ENCODE measurements around the gene SLC6A6. TPM values are rescaled to one million over a fixed set of nuclear protein-coding genes. Genes with fewer than 3 reads are reported as not detected.
"Not testable (repeated sequence)": the region's sequence is repeated elsewhere in the genome, so short reads cannot be mapped to it uniquely, and the experiment has no call there.

Gene SLC6A6
- total RNA-seq, 2 donors from 2014 or later, result 6.7 to 8.3 TPM

DNA sequence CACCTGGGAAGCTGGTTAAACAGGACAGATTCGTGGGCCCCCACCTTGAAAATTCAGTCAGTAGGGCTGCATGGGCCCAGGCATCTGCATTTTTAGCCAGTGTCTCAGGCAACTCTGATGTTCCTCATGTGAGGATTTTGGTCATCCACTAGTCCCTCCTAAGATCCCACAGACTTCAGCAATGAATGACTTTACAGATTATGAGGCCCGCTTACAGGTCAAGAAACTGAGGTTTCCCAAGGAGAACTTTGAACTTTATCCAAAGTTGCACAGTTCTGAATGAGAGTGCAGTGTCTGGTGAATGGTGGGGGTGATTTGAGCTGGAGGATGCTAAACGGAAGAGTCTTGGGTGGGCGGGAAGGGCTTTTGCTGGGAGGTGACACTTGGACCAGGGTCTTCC is 27.2 kb downstream of the SLC6A6 start:
- intact Hi-C loops (cut with DNase I, micrococcal nuclease), result no loop called here
- ATAC-seq (no peak), DNase-seq (no peak)

DNA sequence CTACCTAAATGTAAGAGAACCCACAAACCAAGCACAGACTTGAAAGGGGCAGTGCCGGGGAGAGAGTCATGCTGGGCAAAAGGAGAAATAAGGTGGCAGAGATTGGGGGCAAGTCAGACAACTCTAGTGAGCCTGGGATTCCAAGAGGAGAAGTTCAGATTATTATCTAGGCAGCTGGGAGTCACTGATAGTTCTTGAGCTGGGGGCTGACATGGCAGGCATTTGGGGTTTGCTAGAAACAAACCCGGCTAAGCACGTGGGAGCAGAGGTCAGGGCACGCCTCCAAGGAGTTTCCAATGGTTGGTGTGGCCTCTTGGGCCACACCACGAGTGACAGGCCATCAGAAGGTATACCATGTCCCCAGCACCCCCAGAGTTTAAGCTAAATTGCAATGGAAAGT is 27.6 kb downstream of the SLC6A6 start:
- intact Hi-C loops (cut with DNase I, micrococcal nuclease), result no loop called here
- ATAC-seq (no peak), DNase-seq (no peak)

DNA sequence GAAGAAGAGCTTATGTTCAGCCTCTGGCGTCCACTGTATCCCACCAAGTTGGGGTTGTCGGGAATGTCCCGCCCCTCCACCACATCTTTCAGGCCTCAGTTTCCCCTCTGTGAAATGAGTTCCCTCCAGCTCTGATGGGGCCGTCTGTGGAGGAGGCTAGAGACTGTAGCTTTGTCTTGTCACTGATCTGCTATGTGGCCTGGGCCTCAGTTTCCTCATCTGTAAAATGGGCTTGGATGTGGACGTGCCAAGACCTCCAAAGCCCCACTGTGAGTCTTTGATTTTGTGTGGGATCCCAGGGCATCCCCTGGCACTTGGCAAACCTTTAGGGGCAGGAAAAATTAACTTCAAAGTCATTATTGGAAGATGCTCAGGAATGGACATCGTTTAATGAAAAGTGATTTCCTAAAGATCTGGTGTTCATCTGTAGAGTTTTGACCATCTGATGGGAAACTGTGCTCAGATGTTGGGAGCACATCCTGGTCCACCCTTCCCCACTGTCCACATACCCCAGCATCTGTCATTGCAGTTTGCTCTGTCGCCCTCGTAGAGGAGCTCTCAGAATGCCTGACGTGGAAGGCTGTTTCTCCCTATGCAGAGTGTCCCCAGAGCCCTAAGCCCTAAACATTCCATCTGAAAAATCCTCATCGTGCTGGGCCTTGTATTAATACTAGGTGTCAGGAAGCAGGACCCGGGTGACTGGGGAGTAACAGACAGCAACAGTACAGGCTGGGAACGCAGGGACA is 28.5 kb downstream of the SLC6A6 start:
- intact Hi-C loops (cut with DNase I, micrococcal nuclease), result no loop called here
- ATAC-seq, result no peak
- DNase-seq, result no peak

DNA sequence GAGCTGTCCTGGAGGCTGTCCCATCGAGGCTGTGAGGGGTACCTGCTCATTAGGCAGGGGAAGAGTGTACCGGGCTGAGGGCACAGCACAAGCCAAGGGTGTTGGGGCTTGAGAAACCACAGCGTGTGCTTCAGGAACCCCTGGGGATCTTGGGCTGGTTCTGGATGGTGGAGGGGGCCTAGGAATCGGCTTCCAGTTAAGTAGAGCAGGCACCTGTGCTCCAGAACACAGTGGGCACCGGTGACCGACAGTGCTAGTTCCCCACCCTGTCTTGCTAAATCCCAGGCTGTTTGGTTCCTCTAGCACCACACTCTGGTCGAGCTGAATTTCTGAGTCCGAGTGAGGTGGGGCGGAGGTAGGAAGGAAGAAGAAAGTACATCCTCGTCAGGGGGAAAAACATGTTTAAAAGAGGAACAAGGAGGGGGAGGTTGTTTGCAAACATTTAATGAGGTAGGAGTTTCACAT is 29.1 kb downstream of the SLC6A6 start:
- ATAC-seq, result peak; percentile 3
- DNase-seq, result no peak
- intact Hi-C loops (cut with DNase I, micrococcal nuclease), result no loop called here

DNA sequence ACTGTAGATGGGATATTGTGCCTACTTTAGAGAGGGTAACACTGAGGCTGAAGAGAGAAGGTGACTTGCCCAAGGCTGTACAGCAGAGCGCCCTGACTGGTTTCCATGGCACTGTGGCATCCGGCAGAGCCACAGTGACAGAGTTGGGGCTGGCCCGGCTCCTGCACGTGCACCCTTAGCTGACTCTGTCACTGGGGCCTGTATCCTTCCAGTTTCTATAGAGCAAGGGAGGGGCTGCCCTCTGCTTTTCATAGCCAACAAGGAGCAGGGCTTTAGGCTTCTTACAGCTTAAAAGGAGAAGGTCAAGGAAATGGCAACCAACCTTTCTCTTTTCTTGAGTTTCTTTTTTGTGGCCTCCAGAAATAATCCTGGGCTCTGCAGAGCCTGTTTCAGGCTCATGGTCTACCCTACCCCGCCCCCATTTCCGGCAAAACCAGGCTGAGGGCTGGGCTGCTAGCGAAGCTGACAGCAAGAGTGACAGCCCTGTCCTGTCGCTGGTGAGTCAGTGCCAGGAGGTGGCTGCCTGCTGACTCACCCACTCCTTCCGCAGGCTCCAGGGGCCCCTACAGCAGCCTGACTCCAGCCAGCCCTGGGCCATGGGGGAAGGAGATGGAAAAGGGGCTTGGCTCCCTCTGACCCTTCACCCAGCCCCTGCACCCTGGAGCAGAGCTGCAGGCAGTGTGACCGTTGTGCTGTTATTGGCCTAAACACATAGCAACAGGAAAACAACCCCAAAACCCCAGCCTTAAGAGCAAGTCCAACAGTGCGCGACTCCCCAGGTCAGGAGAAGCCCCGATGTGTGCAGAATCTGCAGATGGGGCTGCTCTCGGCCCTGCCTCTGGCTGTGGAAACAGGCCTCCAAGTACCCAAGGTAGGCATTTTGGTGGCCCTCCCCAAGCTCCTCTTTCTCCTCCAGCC is 29.8 kb downstream of the SLC6A6 start:
- peak; percentile 93 for ATAC-seq
- intact Hi-C loops (cut with DNase I, micrococcal nuclease), result no loop called here
- peak; percentile 86 to 93 for DNase-seq

DNA sequence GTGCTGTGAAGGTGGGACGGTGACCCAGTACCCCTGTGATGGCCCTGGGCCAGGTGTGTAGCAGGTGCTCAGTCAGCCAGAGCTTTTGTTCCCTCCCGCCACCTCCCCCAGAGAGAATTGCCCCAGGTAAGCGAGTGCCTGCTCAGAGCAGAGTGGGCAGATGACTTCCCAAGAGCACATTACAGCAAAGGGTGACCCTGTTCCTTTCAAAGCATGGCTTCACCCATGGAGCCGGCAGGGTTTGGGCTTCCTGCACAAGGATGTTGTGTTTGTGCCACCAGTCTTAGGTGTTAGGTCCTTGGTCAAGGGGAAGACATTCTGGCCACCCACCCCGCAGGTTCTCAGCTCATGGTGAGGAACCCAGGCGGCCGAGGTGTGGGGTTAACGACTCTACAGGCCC is 30.7 kb downstream of the SLC6A6 start:
- ATAC-seq (no peak), DNase-seq (no peak)
- intact Hi-C loops (cut with DNase I, micrococcal nuclease), result no loop called here

DNA sequence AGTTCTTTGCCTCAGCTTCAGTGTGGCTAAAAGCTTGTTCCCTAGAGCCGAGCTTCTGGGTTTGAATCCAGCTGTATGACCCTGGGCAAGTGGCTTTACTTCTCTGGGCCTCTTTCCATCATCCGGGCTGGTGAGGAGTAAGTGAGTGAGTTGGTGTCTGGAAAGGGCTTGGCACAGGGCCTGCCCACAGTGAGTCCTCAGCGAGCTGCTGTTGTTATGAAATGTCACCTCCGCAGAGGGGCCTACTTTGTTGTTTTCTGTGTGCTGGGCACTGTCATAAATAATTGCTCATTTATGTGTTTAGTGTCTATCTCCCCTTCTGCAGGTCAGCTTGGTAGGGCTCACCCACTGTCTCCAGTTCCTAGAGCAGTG is 31.7 kb downstream of the SLC6A6 start:
- intact Hi-C loops (cut with DNase I, micrococcal nuclease), result no loop called here
- ATAC-seq, result no peak
- DNase-seq, result no peak

DNA sequence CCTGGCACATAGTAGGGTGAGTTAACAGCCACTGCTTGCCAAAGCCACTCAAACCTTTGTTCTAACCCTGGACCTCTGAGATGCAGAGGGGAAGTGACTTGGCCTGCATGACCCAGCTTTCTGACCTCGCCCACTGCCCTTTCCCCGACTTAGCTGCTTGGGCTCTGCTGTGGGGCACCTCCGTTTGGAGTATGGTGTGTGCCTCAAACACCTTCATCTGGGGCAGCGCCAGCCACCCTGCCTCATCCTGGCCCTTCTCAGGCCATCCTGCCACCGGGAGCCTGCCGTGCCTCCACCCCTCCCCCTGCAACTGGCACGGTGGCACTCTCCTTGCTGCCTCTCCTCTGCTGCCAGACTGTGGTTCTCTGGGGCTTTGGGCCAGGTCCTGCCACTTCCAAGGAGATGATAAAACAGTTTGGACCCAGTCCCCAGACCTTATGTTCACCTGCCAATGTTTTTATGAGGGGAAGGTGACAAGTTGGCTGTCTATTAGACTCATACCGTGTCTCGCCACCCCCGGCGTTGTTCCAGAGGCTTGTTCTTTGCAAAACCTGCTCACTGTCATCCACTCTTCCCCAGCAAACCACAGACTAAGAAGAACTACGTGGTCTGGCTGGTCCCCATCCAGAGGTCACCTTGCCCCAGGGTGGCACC is 32.2 kb downstream of the SLC6A6 start:
- ATAC-seq (peak; percentile 7), DNase-seq (no peak)
- intact Hi-C loops (cut with DNase I, micrococcal nuclease), result no loop called here

DNA sequence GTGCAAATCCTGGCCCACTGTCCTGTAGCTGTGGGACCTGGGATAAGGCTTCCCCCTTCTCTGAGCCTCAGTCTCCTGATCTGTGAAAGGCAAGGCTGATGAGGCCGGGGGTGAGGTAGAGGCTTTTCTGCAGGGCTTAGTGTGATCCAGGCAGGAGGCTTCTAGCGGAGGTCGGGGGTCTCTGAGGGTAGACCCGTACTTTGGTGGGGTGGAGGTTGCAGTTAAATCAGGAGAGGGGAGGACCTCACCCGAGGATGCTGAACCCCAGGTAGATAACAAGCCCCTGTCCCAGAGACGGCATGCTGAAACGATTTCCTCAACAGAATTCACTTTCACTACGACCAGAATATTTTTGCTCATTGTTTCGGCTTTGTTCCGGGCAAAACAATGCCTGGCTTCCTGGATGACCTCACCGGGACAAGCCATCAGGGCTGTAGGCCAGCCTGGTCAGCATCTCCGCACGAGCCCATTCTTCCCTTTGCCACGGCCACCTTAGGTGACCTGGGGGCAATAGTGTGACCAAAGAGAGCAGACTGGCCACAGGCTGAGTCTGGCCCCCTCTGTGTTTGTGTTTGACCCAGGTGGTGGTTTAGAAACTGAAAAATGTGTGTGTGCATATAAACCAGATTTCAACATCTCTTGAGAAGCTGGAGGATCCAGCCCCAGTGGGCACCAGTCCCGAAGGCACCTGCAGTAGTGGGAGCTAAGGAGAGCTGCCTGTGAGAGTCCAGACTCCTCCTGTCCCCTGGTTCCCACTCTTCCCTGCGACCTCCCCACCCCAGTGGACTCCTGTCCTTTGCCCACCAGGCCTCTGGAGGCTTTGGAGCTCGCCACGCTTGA is 33.0 kb downstream of the SLC6A6 start:
- intact Hi-C loops (cut with DNase I, micrococcal nuclease), result no loop called here
- DNase-seq (no peak), ATAC-seq (no peak)

DNA sequence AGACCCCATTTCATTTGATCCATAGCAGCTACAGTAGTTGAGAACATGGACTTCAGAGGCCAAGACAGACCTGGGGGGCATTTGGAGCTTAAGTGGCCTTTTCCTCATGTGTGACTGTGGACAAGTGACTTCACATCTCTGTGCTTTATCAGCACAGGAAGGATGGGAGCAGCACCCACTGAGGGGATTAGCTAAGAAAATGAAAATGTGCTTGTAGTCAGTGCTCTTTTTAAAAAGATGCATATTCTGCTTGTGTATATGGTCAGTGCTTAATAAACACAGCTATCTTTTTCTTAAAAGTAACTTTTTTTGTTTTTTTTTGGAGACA is 34.5 kb downstream of the SLC6A6 start:
- intact Hi-C loops (cut with DNase I, micrococcal nuclease), result no loop called here
- no peak for ATAC-seq
- DNase-seq, result no peak

DNA sequence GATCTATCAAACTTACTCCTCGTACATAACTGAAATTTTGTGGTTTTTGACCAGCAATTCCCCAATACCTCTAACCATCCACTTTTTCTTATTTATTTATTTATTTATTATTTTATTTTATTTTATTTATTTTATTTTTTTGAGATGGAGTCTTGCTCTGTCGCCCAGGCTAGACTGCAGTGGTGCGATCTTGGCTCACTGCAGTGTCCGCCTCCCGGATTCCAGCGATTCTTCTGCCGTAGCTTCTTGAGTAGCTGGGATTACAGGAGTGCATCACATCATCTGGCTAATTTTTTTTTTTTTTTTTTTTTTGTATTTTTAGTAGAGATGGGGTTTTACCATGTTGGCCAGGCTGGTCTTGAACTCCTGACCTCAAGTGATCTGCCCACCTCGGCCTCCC is 35.3 kb downstream of the SLC6A6 start:
- DNase-seq; ATAC-seq; intact Hi-C loops (cut with DNase I, micrococcal nuclease): not testable (repeated sequence)

DNA sequence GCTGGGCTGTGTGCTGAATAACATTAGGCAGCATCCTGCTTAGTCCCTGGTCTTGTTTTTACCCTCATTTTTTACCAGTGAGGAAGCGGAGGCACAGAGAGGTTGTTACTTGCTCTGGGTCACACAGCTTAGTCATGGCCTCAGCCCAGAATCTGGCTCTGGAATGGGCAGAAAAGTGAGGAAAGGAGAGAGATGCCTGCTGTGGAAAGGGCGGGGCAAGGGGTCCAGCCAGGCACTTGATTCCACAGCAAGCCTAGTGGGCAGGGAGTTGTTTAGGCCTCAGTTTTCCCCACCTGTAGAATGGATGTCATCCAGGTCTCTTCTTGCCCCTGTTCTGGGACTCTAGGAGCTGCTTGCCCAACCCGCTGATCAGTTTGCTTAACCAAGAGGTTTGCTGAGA is 35.9 kb downstream of the SLC6A6 start:
- intact Hi-C loops (cut with DNase I, micrococcal nuclease), result no loop called here
- ATAC-seq (no peak), DNase-seq (no peak)

DNA sequence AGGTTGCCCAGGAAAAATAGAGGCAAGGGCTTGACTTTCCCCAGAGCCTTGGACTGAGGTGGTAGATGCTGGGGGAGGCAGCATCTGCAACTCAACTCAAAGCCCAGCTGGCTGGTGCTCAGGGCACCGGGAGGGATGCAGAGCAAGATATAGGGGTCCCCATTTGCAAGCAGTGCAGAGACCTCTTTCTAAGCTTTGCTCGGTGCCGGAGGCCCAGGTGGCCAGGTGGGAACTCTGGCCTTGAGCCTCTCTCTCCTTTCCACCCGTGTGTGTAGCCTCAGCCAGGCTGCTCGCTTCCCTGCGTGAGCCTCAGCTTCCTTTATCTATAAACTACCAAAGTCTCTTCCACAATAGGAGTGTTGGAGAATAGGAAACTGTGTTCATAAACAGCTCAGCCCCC is 36.5 kb downstream of the SLC6A6 start:
- ATAC-seq (no peak), DNase-seq (no peak)
- intact Hi-C loops (cut with DNase I, micrococcal nuclease), result no loop called here

DNA sequence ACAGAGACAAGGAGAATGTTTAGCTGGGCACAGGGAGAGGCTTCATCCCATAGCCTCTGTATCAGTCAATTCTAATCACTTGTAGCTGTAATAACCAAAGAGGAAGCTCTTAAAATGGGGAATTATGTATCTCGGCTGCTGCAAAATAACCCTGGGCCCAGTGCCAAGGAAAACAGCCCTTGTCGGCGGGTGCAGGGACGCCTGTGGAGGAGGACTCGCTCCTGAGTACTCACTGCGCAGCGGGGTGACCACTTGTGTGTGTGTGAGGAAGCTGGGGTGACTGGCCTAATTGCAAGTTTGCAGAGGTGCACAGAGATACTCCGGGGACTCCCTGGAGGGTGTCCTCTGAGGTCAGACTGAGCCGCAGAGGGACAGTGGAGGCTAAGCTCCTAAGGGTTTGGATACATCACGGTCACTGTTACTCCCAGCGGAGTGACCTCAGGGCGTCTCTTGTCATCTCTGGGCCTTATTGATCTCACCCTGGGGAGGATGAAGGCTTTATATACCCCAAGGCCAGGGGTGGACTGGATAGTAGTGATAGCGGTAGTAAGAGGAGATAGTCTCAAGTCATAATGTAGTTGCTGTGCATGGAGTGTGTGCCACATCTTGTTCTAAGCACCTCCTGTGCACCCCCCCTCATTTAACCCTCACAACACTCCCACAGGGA is 37.2 kb downstream of the SLC6A6 start:
- DNase-seq (peak; percentile 75 to 82), ATAC-seq (peak; percentile 84)

DNA sequence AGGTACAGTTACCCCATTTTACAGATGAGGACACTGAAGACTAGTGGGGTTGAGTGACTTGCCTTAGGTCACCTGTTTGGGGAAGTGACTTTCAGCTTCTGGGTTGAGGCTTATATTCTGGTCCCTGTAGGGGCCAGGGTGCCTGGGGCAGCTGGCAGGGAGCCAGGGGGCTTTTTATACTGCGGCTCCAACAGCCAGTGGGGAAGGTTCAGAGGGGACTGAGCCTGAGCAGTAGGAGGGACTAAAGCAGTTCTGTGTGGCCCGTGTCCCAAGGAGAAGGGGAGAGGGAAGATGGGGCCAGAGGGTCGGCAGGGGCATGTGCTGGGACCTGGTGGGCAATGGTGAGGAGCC is 37.7 kb downstream of the SLC6A6 start:
- intact Hi-C loops (cut with DNase I, micrococcal nuclease), result no loop called here
- no peak for DNase-seq
- no peak for ATAC-seq

More for the DNA sequence above, 37.2 kb downstream of the SLC6A6 start:
- intact Hi-C loops (cut with DNase I, micrococcal nuclease), result no loop called here

DNA sequence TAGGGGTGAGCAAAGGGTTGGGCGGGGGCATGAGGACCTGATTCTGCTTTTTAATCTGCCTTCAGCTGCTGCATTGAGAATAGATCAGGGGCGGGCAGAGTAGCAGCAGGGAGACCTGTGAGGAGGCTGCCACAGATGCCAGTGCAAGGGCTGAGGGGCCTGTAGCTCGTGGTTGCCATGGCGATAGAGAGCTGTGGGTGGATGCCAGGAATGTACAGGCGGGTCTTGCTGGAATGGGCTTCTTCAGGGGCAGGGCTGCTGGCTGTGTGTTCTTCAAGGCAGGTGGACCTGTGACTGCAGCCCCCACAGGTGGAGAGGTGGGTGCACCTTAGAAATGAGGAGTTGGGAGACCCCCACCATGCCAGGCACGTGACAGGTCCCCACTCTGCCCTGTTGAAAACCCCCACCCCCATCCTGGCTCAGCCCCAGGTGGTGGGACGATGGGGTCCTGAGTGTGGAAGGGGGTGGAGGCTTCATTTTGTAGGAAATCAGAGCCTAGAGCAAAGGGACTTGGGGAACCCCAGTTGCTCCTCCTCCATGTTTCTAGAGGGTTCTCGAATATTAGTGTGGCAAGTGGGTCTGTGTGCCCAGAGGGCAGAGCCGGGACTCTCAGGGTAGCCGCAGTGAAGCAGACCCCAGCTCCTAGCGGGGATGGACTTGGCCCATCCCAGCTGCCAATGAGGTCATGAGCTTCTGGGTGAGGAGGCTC is 38.3 kb downstream of the SLC6A6 start:
- DNase-seq (no peak), ATAC-seq (no peak)
- intact Hi-C loops (cut with DNase I, micrococcal nuclease), result no loop called here

DNA sequence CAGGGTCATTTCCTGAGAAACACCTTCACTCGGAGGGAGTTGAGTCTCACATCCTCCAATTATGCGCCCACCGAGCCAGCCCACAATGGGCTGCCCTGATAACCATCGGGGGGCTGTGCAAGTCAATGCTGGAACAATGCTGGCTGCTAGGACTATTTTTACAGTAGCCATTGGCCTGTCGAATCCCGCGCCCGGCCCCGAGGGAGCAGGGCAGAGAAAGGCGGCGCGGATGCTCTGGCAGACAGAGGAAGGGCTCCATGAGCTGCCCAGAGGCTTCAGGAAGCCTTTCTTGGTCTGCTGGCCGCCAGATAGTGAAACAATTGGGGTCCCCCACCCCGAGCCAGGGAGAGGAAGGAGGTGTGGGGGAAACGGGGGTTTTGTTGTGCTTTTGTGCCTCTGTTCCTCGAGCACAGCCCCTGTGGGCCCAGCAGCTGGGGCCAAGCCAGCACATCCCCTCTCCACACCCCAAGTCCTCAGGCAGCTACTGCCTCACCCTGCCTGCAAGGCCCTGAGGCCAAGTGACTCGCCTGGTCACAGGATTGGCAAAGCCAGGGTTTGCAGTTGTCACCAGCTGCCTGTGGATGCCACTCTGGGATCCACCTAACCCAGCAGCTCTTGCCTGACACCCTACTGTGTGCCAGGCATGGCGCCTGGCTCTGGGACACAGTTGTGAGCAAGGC is 39.0 kb downstream of the SLC6A6 start:
- DNase-seq (no peak), ATAC-seq (no peak)
- intact Hi-C loops (cut with DNase I, micrococcal nuclease), result no loop called here

Measured in left colon (tissue), 2 donors.